HepG2 (cell line): Measurements from ENCODE around the gene TRAP1. TPM values are rescaled to one million over a fixed set of nuclear protein-coding genes. Genes with fewer than 3 reads are reported as not detected.

ENCODE experiments used
- ARNT ChIP-seq: fragments of 450-650 bp; IDR thresholded peaks from 2 replicates; pipeline ENCODE4 v1.6.1; 2017
- JUN ChIP-seq: sonication (generic); formaldehyde crosslinking; IDR thresholded peaks from 2 replicates; pipeline ENCODE4 v1.4.0; 2020; ENCODE audit warnings: mild to moderate bottlenecking, missing genetic modification reagents
- KAT7 ChIP-seq: IDR thresholded peaks from 2 replicates; pipeline ENCODE4 v1.6.1; 2018; ENCODE audit warnings: borderline replicate concordance, missing compliant biosample characterization
- KDM6A ChIP-seq: IDR thresholded peaks from 2 replicates; pipeline ENCODE4 v1.6.1; 2016; ENCODE audit warnings: low read depth
- MXD4 ChIP-seq: IDR thresholded peaks from 2 replicates; pipeline ENCODE4 v1.6.1; 2016; ENCODE audit warnings: mild to moderate bottlenecking, missing biosample characterization, missing genetic modification reagents
- NCOA1 ChIP-seq: sonication (generic); formaldehyde crosslinking; IDR thresholded peaks from 2 replicates; pipeline ENCODE4 v1.9.0; 2021; ENCODE audit warnings: missing genetic modification reagents
- NFIC ChIP-seq: IDR thresholded peaks from 2 replicates; pipeline ENCODE4 v1.6.1; 2012; ENCODE audit warnings: mild to moderate bottlenecking, low read length, inconsistent platforms
- POLR2AphosphoS5 ChIP-seq: IDR thresholded peaks from 2 replicates; pipeline ENCODE4 v1.6.1; 2012; ENCODE audit warnings: low read depth, low read length
- PRPF4 ChIP-seq: fragments of 200-400 bp; formaldehyde crosslinking; IDR thresholded peaks from 2 replicates; pipeline ENCODE4 v1.6.1; 2016; ENCODE audit warnings: low read length, low read depth; ENCODE audit not compliant: poor library complexity, severe bottlenecking
- ZKSCAN1 ChIP-seq: fragments of 150-350 bp; IDR thresholded peaks from 2 replicates; pipeline ENCODE4 v1.6.1; 2014; ENCODE audit warnings: low read length
- ZNF138 ChIP-seq: sonication (generic); formaldehyde crosslinking; IDR thresholded peaks from 2 replicates; pipeline ENCODE4 v1.5.0; 2020; ENCODE audit warnings: mild to moderate bottlenecking, low read depth, missing genetic modification reagents
- ZNF225 ChIP-seq: sonication (generic); formaldehyde crosslinking; IDR thresholded peaks from 2 replicates; pipeline ENCODE4 v1.4.0; 2020; ENCODE audit warnings: mild to moderate bottlenecking, missing genetic modification reagents
- ZNF331 ChIP-seq: sonication (generic); formaldehyde crosslinking; IDR thresholded peaks from 2 replicates; pipeline ENCODE4 v1.4.0; 2020; ENCODE audit warnings: missing genetic modification reagents
- ZNF709 ChIP-seq: sonication (generic); formaldehyde crosslinking; IDR thresholded peaks from 2 replicates; pipeline ENCODE4 v1.5.0; 2020; ENCODE audit warnings: mild to moderate bottlenecking, missing genetic modification reagents
- ZNF75D ChIP-seq: sonication (generic); formaldehyde crosslinking; IDR thresholded peaks from 2 replicates; pipeline ENCODE4 v1.8.1; 2023; ENCODE audit warnings: missing genetic modification reagents, mild to moderate bottlenecking, borderline replicate concordance
- ZNF883 ChIP-seq: sonication (generic); formaldehyde crosslinking; IDR thresholded peaks from 2 replicates; pipeline ENCODE4 v1.5.1; 2020; ENCODE audit warnings: mild to moderate bottlenecking, missing genetic modification reagents; ENCODE audit errors: not compliant biosample characterization
- polyA plus RNA-seq, 8 experiments: library from polyadenylated mRNA; depleted of rRNA in 3 of 8; stranded (reverse) in 7 of 8; unstranded in 1 of 8; fragments of >200 nt; fragmentation: Illumina TruSeq in 4 of 8; extraction: Trizol in 4 of 8; gene quantifications; 2 replicates each; pipeline versions ENCODE4 v1.2.1 to v1.2.3, GENCODE V29; 2011 to 2016; ENCODE audit warnings: low read depth in 4 of 8, missing spikeins in 1 of 8, mixed read lengths in 1 of 8; ENCODE audit not compliant: insufficient read depth in 1 of 8
- total RNA-seq, 5 experiments: library from RNA; depleted of rRNA; stranded (reverse); fragments of >200 nt; fragmentation: Illumina TruSeq; extraction: Trizol; gene quantifications; 2 replicates each; pipeline ENCODE4 v1.2.3, GENCODE V29; 2016; ENCODE audit warnings: low read depth in 1 of 5
- TF ChIP-seq, protein P1 (sequence below): sonication (generic); formaldehyde crosslinking; IDR thresholded peaks from one replicate; pipeline ENCODE4 v1.5.1; 2020; ENCODE audit warnings: mild to moderate bottlenecking, missing genetic modification reagents; ENCODE audit errors: not compliant biosample characterization
- TF ChIP-seq, protein P2 (sequence below): sonication (generic); formaldehyde crosslinking; IDR thresholded peaks from 2 replicates; pipeline ENCODE4 v1.8.0; 2022; ENCODE audit warnings: low read depth, missing genetic modification reagents
- TF ChIP-seq, protein P3 (sequence below): sonication (generic); formaldehyde crosslinking; IDR thresholded peaks from 2 replicates; pipeline ENCODE4 v1.8.1; 2023; ENCODE audit warnings: mild to moderate bottlenecking, missing genetic modification reagents

The TRAP1 gene
- total and polyA plus RNA-seq, 2 of the 13 experiments (the other 11 are each of a cell fraction or from before 2014, with no cell fraction given): 127 to 240 TPM

DNA sequence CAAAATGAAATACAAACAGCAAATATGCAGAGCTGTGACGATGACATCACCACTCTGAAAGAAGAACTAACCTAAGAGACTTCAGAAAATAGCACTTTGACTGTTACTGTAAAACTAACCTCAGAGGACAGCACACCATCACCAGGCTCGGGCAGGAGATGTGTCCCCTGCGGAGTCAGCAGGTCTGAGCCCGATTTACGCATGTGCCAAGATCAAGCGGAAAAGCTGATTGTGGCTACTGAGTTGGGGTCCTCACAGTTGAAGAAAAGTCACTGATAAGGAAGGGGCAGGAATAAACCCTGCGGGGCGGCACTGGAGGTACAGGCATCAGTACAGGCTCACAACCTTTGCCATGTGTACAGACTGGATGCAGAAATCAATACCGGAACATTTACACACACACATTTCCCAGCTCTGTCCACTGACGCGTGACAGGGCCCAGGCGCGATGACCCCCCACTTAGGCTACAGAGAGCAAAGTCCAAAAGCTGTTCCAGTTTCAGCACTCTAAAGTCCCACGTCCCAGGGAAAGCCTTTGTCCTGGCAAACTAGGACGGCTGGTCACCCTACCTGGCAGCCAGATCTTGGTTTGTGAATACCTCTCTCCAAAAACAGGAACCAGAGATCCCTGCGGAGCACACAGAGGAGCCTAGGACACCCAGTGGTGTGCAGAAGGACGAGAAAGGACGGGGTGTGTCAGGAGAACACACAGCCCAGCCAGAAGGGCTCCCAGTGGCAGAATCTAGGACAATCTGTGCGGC, 21.5 kb downstream of the TRAP1 start (continued):
- TF ChIP-seq, protein P1, sequence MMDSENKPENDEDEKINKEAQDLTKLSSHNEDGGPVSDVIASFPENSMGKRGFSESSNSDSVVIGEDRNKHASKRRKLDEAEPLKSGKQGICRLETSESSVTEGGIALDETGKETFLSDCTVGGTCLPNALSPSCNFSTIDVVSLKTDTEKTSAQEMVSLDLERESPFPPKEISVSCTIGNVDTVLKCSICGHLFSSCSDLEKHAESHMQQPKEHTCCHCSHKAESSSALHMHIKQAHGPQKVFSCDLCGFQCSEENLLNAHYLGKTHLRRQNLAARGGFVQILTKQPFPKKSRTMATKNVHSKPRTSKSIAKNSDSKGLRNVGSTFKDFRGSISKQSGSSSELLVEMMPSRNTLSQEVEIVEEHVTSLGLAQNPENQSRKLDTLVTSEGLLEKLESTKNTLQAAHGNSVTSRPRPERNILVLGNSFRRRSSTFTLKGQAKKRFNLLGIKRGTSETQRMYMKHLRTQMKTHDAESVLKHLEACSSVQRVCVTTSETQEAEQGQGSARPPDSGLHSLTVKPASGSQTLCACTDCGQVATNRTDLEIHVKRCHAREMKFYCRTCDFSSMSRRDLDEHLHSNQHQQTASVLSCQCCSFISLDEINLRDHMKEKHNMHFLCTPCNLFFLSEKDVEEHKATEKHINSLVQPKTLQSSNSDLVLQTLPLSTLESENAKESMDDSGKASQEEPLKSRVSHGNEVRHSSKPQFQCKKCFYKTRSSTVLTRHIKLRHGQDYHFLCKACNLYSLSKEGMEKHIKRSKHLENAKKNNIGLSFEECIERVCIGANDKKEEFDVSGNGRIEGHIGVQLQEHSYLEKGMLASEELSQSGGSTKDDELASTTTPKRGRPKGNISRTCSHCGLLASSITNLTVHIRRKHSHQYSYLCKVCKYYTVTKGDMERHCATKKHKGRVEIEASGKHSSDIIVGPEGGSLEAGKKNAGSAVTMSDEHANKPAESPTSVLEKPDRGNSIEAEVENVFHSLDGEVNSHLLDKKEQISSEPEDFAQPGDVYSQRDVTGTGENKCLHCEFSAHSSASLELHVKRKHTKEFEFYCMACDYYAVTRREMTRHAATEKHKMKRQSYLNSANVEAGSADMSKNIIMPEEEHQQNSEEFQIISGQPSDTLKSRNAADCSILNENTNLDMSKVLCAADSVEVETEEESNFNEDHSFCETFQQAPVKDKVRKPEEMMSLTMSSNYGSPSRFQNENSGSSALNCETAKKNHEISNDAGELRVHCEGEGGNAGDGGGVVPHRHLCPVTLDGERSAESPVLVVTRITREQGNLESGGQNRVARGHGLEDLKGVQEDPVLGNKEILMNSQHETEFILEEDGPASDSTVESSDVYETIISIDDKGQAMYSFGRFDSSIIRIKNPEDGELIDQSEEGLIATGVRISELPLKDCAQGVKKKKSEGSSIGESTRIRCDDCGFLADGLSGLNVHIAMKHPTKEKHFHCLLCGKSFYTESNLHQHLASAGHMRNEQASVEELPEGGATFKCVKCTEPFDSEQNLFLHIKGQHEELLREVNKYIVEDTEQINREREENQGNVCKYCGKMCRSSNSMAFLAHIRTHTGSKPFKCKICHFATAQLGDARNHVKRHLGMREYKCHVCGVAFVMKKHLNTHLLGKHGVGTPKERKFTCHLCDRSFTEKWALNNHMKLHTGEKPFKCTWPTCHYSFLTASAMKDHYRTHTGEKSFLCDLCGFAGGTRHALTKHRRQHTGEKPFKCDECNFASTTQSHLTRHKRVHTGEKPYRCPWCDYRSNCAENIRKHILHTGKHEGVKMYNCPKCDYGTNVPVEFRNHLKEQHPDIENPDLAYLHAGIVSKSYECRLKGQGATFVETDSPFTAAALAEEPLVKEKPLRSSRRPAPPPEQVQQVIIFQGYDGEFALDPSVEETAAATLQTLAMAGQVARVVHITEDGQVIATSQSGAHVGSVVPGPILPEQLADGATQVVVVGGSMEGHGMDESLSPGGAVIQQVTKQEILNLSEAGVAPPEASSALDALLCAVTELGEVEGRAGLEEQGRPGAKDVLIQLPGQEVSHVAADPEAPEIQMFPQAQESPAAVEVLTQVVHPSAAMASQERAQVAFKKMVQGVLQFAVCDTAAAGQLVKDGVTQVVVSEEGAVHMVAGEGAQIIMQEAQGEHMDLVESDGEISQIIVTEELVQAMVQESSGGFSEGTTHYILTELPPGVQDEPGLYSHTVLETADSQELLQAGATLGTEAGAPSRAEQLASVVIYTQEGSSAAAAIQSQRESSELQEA (CRISPR knock-in tag): no peak
- TF ChIP-seq ZNF709 (peak; percentile 92), NCOA1 (CRISPR knock-in tag) (peak; percentile 92; the same call in 1 of the 2 replicates), ZNF883 (peak; percentile 49), POLR2AphosphoS5 (peak; percentile 96), ARNT (no peak), JUN (CRISPR knock-in tag) (peak; percentile 73; the same call in 1 of the 2 replicates), KAT7 (CRISPR knock-in tag) (peak; percentile 51; the same call in 1 of the 2 replicates), MXD4 (CRISPR knock-in tag) (peak; percentile 89), ZKSCAN1 (peak; percentile 50; the same call in 1 of the 2 replicates), PRPF4 (no peak), ZNF225 (CRISPR knock-in tag) (no peak), ZNF331 (CRISPR knock-in tag) (peak; percentile 94), ZNF75D (CRISPR knock-in tag) (no peak), KDM6A (peak; percentile 95), ZNF138 (CRISPR knock-in tag) (no peak), NFIC (peak; percentile 76)
- TF ChIP-seq, protein P2, sequence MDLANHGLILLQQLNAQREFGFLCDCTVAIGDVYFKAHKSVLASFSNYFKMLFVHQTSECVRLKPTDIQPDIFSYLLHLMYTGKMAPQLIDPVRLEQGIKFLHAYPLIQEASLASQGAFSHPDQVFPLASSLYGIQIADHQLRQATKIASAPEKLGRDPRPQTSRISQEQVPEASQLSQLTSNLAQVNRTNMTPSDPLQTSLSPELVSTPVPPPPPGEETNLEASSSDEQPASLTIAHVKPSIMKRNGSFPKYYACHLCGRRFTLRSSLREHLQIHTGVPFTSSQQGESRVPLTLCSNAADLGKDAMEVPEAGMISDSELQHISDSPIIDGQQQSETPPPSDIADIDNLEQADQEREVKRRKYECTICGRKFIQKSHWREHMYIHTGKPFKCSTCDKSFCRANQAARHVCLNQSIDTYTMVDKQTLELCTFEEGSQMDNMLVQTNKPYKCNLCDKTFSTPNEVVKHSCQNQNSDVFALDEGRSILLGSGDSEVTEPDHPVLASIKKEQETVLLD (CRISPR knock-in tag): no peak
- TF ChIP-seq, protein P3, sequence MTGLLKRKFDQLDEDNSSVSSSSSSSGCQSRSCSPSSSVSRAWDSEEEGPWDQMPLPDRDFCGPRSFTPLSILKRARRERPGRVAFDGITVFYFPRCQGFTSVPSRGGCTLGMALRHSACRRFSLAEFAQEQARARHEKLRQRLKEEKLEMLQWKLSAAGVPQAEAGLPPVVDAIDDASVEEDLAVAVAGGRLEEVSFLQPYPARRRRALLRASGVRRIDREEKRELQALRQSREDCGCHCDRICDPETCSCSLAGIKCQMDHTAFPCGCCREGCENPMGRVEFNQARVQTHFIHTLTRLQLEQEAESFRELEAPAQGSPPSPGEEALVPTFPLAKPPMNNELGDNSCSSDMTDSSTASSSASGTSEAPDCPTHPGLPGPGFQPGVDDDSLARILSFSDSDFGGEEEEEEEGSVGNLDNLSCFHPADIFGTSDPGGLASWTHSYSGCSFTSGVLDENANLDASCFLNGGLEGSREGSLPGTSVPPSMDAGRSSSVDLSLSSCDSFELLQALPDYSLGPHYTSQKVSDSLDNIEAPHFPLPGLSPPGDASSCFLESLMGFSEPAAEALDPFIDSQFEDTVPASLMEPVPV (CRISPR knock-in tag): peak; percentile 93; the same call in 1 of the 2 replicates
